ENCODE data around the gene FILIP1L. TPM values are rescaled to one million over a fixed set of nuclear protein-coding genes. Genes with fewer than 3 reads are reported as not detected.

Gene FILIP1L
- polyA plus RNA-seq, 3 donors: 0.13 to 0.40 (median 0.25) TPM

- H4K20me1 ChIP-seq (ENCODE audit: insufficient read depth, low read length): no peaks in the 10 kb centered on the region
- no peaks in the 10 kb centered on the region for H3K4me1 ChIP-seq (ENCODE audit: control insufficient read depth in 1 of 2, insufficient read depth in 2 of 2, low read length in 2 of 2)
- H3K27me3 ChIP-seq (ENCODE audit: control insufficient read depth in 2 of 2, insufficient read depth in 2 of 2, low read length in 2 of 2): no peaks in the 10 kb centered on the region
- no peak overlapping the region for H3K4me3 ChIP-seq (replicated peaks in 1 of 3; ENCODE audit: low read depth in 2 of 3, low read length in 3 of 3)
- no peaks in the 10 kb centered on the region for H3K9me3 ChIP-seq (replicated peaks in 1 of 2; ENCODE audit: control insufficient read depth in 1 of 2, insufficient read depth in 1 of 2, low read length in 2 of 2)
- Mint-ChIP-seq H3K36me3 (no peaks in the 10 kb centered on the region), H3K4me1 (no peaks in the 10 kb centered on the region), H3K27me3 (ENCODE audit: low read depth in 3 of 3) (no peaks in the 10 kb centered on the region), H3K9me3 (no peaks in the 10 kb centered on the region), H3K27ac (no peak overlapping the region), H3K4me3 (no peak overlapping the region)
- no peak overlapping the region for H3K9ac ChIP-seq (ENCODE audit: insufficient read depth, low read length, poor library complexity, severe bottlenecking)
- WGBS (ENCODE audit: insufficient coverage): no CpG with 5 or more reads among the region's 5 CpGs
- H3K4me2 ChIP-seq (replicated peaks; ENCODE audit: extremely low read depth, low read length, poor library complexity, severe bottlenecking): no peak overlapping the region
- intact Hi-C loops (cut with micrococcal nuclease): no loop called here
- no peak for DNase-seq
- H3K36me3 ChIP-seq (replicated peaks in 1 of 2; ENCODE audit: control insufficient read depth in 1 of 2, insufficient read depth in 2 of 2, low read length in 2 of 2): no peaks in the 10 kb centered on the region
- no peak overlapping the region for H2AFZ ChIP-seq (ENCODE audit: insufficient read depth, low read depth, low read length, poor library complexity, severe bottlenecking)
- no peak overlapping the region for H3K27ac ChIP-seq (ENCODE audit: low read depth in 1 of 2, low read length in 2 of 2)
- no peak for TF ChIP-seq CTCF (IDR thresholded peaks at IDR 0.05)
- no peaks in the 10 kb centered on the region for H3K79me2 ChIP-seq (ENCODE audit: insufficient read depth, low read length)
Measured at GRCh38 chr3:100009276-100010086, 104.8 kb downstream of the FILIP1L start.

- H3K4me1 ChIP-seq (ENCODE audit: control insufficient read depth in 1 of 2, insufficient read depth in 2 of 2, low read length in 2 of 2): no peaks in the 10 kb centered on the region
- Mint-ChIP-seq H3K4me1 (no peaks in the 10 kb centered on the region), H3K4me3 (no peak overlapping the region), H3K36me3 (no peaks in the 10 kb centered on the region), H3K27ac (no peak overlapping the region), H3K27me3 (ENCODE audit: low read depth in 3 of 3) (no peaks in the 10 kb centered on the region), H3K9me3 (no peaks in the 10 kb centered on the region)
- no peak overlapping the region for H2AFZ ChIP-seq (ENCODE audit: insufficient read depth, low read depth, low read length, poor library complexity, severe bottlenecking)
- no peak overlapping the region for H3K4me2 ChIP-seq (replicated peaks; ENCODE audit: extremely low read depth, low read length, poor library complexity, severe bottlenecking)
- H3K4me3 ChIP-seq (replicated peaks in 1 of 3; ENCODE audit: low read depth in 2 of 3, low read length in 3 of 3): no peak overlapping the region
- no peak overlapping the region for H3K27ac ChIP-seq (ENCODE audit: low read depth in 1 of 2, low read length in 2 of 2)
- no peaks in the 10 kb centered on the region for H3K9me3 ChIP-seq (replicated peaks in 1 of 2; ENCODE audit: control insufficient read depth in 1 of 2, insufficient read depth in 1 of 2, low read length in 2 of 2)
- TF ChIP-seq CTCF (IDR thresholded peaks at IDR 0.05): no peak
- intact Hi-C loops (cut with micrococcal nuclease): no loop called here
- H3K27me3 ChIP-seq (ENCODE audit: control insufficient read depth in 2 of 2, insufficient read depth in 2 of 2, low read length in 2 of 2): no peaks in the 10 kb centered on the region
- no peaks in the 10 kb centered on the region for H3K36me3 ChIP-seq (replicated peaks in 1 of 2; ENCODE audit: control insufficient read depth in 1 of 2, insufficient read depth in 2 of 2, low read length in 2 of 2)
- no peak overlapping the region for H3K9ac ChIP-seq (ENCODE audit: insufficient read depth, low read length, poor library complexity, severe bottlenecking)
- H4K20me1 ChIP-seq (ENCODE audit: insufficient read depth, low read length): no peaks in the 10 kb centered on the region
- no peaks in the 10 kb centered on the region for H3K79me2 ChIP-seq (ENCODE audit: insufficient read depth, low read length)
- no peak for DNase-seq
Measured at GRCh38 chr3:100008081-100008698, 106.1 kb downstream of the FILIP1L start.

Measured in CD14-positive monocyte (primary cell).